ENCODE results near the gene DCLK3.

The DCLK3 gene, protein sequence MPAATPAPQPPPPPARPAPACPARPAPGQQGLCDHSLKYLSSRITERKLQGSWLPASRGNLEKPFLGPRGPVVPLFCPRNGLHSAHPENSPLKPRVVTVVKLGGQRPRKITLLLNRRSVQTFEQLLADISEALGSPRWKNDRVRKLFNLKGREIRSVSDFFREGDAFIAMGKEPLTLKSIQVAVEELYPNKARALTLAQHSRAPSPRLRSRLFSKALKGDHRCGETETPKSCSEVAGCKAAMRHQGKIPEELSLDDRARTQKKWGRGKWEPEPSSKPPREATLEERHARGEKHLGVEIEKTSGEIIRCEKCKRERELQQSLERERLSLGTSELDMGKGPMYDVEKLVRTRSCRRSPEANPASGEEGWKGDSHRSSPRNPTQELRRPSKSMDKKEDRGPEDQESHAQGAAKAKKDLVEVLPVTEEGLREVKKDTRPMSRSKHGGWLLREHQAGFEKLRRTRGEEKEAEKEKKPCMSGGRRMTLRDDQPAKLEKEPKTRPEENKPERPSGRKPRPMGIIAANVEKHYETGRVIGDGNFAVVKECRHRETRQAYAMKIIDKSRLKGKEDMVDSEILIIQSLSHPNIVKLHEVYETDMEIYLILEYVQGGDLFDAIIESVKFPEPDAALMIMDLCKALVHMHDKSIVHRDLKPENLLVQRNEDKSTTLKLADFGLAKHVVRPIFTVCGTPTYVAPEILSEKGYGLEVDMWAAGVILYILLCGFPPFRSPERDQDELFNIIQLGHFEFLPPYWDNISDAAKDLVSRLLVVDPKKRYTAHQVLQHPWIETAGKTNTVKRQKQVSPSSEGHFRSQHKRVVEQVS

DNA sequence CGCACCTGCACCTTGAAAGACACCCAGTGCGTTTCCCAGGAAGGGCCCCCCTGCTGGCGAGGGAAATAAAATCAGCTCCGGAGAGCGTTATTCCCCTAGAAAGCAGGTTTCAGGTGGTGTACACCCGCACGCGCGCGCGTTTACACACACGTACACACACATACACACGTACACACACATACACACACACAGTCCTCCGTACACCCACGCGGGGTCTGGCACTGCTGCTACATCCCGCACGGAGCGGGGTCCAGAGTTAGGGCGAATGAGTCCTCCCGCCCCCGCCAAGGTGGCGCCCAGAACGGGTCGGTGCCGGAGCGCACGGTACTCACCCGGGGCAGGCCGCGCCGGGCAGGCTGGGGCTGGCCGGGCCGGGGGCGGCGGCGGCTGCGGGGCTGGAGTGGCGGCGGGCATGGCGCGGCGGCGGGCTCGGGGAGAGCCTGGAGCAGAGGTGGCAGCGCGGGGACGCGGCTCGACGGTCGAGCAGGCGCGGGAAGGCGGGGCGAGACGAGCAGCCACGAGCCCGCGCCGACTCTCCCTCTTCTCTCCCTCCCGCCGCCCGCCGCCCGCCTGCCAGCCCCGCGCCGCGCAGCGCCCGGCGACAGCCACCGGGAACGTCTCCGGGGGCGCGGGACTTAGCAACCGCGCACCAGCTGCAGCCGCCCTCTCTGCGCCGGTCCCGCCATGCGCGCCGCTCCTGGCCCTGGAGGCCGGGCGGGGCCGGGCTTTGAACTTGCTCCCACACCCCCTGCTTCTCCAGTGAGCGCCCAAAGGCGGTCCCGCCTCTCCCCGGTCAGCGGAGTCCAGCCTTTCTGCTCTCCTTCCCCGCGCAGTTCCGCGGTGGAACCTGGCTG, at the start of gene DCLK3:
Gene DCLK3, minus strand, starts transcription at position 704 of the 854 bp plus-strand sequence. Its CDS starts 290 bp downstream, at position 414.
- no peak for DNase-seq

DNA sequence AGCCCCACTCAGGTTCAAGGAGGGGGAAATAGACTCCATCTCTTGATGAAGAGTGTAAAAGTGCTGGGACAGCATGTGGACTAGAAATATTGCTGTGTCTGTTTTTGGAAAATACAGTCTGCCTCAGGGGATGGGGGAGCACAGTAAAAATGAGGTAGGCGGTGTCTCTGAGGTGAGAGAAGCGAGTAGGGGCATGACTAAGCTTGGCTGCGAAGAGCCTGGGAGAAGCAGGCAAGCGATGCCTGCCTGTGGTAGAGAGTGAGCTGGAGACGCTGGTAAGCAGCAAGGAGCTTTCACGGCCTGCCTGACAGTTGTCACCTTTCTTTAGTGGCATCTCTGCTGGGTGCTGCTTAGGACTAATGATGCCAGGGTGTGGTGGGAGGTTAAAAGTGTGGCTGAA, 49.0 kb upstream of the DCLK3 start:
- DNase-seq = no peak

DNA sequence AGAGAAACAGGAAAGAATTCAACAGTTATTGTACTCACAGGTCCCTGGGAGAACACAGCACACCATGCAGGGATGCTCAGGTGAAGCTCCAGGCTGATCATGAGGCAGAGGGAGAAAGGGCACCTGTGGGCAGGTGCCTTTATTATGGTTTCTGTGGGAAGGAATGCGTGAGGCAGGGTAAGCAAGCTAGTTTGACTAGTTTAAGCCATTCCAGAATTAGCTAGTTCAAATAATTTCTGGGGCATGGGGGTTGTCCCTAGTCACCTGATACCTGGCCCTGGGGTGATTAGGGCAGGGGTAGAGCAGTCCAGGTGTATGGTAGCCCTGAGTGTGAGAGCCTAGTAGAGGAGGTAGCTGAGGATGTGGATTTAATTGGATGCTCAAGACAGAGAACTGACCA, 47.9 kb upstream of the DCLK3 start:
- DNase-seq = no peak

DNA sequence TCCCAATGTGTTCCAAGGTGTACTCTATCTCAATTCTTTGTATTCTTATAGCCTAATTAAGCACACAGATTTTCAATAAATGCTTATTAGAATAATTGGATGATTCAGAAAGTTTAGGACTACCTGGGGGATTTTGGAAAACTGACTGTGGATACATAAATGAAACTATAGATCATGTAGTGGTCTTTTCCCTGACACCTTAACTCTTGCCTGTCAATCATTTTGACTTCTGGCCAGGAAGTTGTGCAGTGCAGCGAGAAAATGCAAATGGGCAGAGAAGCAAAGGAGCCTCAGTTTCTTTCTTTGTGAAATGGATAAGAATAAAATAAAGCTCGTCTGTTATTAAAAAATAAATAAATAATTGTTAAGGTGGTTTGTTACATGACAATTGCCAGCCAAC, 47.4 kb upstream of the DCLK3 start:
- DNase-seq = no peak

DNA sequence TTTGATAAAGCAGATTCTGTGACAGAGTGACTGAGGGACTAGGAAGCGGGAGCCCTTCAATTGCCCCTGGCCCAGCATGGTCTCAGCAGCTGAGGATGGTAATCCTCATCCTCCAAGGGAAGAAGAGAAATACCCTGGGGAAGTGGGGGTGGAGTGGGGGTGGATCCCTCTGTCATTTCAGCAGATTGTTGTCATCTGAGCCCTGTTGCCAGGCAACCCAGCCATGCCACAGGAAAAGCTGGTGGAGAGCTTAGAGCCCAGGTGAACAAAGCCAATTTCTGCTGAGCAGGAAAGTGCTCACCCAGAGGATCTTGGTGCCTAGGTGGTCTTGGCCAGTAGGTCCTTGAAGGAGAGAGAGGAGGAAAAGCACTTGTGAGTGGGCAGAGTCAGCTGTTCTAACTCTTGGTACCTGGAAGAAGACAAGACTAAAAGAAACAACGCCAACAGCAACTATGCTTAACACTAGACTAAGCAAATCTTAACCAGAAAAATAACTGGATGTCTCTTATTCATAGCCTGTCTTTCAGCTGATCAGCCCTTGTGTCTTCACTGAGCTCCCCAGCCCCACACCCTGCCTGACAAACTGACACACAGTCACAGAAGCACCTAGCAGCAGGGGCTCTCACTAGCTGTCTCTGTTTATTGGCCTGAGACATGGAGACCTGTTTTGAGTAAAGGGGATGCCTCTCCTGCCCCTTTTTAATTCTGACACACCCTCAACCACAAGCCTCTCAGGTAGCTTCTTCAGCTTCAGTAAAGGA, 40.1 kb upstream of the DCLK3 start:
- no peak for DNase-seq

DNA sequence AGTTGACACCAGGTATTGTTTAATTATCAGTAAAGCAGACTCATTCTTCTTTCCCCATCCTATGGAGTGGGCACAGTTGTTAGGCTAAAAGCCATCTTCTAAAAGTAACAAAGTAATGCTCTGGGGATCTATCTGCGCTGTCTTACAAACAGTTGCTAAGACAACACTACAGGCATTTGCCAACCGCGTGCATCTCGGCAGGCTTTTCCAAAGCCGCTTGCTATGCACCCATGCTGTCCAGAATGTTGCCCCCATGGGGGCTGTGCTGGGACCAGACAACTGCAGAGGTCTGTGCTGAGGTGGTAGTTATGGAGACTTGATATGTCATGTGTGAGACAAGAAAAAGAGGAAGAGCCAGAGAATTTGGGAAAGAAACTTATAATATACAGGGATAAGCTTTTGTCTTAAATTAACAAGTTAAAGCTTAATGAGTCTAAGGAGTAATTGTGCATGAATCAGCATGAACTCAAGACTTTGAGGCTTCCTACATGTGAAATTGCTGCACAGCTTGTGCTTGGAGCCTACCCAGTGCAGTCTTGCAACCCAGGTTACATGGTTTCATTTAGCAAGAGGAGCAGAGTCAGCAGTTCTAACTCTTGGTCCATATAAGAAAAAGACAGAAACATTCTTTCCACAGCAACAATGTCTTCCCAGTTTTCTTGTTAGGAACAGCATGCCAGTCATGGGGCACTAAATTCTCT, 38.9 kb upstream of the DCLK3 start:
- DNase-seq = no peak

DNA sequence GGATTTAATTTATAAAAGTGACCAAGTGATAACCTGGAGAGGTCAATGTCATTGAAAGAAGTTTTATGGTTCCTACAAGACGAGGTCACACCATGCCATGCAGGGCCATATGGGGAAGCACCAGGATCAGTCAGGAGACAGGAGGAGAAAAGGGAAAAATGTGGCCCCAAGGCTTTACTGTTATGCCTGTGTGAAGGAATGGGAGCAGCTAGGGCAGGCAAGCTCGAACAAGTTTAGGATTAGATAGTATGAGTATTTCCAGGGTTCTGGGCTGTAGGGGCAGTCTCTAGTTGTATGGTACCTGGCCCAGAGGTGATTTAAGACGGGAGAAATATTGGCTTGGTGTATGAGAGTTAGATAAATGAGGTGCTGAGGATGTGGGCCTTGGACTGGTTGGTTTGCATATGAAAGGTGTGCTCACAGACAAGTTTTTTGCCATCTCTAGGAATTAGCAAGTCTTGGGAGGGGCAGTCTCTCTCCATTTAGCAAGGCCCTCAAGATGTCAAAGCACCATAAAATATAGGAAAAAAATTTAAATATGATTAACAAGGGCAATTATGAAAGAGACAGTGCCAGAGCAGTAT, 36.3 kb upstream of the DCLK3 start:
- DNase-seq = no peak

DNA sequence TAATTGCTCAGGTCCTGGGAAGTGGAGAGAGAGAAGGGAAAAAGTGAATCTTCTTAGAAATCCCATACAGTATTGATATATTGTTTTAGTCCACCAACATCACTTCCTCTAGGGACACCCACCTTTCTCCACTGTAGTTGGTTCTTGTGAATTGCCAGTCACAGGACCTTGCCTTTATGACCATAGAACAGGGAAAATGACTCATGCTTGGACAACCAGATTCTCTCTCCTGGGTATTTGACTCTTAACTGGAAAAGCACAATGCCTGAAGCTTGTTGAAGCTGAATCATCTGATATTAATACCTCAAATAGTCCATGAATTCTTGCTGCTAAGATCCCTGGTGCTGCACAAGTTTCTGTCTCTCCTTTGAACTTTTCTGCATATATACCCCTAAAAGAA, 32.5 kb upstream of the DCLK3 start:
- no peak for DNase-seq

DNA sequence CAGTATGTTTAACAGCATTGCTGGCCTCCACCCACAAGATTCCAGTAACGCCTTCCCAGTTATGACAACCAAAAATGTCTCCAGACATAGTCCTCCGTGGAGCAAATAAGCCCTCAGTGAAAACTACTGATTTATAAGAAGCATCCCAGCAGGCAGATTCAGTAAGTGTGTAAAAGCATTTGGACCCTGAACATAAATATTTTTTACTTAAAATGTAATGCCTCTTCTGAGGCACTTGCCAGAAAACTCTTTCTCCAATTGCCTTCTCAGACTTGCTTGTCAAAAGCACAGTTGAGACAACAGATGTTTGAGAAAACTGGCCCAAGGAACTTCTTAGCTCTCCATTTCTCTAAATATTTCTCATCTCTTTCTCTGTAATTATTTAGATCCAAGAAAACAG, 31.8 kb upstream of the DCLK3 start:
- no peak for DNase-seq

DNA sequence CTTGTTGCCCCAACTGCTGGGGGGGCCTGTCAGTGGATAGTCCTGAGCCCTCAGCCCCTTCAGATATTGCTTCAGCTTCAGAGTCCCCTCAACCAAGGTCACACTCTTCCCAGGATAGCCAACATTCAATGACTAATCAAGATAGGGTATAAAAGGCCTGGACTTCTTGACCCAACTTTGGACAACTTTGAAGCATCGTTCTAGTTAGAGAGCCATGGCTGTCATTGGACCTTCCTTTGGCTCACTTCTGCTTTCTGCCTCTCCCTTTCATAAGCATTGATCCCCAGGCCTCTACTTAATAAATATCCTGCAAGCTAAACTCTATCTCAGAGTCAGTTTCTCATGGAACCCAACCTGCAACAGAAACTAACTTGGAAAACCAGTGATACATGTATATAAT, 31.3 kb upstream of the DCLK3 start:
- DNase-seq = no peak

DNA sequence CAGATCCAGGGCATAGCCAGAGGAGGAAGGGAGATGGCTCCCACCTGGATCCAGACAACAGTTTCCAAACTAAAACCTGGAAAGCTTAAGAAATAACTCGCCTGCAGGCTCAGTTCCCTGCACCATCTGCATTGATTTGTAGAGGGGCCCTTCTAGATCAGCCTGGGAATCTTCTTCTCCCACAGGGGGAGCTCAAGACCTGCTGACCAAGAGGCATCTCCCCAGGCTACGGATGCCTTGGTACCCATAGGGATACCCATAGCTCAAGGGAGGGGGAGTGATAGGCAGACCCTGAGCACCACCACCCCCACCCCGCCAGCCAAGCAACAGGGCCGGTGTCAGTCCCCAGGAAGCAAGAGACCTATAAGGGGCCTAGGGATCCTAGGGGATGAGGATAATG, 28.0 kb upstream of the DCLK3 start:
- peak; percentile 26 for DNase-seq

DNA sequence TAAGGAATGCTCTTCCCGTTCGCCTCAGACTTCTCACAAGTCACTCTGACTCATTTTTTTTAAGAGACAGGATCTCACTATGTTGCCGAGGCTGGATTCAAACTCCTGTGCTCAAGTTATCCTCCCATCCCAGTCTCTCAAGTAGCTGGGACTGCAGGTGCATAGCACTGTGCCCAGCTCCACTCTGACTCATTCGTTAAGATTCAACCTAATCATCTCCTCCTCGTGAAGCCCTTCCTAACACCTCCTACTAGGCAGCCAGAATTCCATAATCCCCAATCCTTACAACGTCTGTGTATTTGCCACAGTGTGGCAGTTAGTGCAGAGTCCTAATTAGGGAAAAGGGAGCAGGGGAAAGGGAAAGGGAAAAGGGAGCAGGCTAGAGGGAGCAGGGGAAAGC, 26.4 kb upstream of the DCLK3 start:
- DNase-seq = no peak

DNA sequence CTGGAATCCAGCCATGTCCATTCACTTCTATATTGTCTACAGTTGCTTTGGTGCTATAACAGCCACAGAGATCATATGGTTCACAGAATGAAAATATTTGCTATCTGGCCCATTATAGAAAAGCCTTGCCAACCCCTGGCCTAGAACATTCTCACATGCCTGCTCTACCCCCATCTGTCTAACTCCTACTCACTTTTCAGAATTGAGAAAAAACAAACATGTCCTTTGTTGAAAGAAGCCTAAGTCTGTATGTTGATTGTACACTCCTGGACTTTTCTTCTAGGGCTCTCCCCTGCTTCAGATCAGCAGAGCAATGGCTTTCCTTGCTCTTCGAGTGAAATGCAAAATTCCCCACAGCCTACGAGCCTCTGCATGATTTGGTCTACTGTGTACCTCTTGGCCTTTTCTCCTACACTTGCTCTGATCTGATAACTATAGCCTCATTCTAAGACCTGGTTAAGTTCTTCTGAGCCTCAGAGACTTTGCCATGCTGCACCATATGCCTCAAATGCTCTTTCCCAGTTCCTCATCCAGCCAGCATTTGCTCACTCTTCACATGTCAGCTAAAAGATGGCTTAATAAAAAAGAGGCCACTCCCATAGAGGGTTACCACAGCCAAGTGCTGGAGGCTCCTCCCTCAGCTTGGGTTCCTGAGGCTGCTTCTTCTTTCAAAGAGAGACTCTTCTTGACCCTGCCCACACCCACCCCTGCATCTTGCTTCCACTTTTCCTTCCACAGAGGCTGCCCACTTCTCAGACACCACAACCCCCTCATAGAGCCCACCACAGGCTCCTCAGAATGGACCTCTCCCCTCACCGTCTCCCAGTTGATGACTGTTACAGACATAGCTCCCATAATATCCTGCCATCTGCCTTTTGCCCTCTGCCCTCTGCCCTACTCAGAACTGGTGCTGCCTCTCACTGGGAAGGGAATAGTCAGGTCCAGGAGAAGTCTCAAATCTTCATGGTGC, 22.9 kb upstream of the DCLK3 start:
- DNase-seq = no peak

DNA sequence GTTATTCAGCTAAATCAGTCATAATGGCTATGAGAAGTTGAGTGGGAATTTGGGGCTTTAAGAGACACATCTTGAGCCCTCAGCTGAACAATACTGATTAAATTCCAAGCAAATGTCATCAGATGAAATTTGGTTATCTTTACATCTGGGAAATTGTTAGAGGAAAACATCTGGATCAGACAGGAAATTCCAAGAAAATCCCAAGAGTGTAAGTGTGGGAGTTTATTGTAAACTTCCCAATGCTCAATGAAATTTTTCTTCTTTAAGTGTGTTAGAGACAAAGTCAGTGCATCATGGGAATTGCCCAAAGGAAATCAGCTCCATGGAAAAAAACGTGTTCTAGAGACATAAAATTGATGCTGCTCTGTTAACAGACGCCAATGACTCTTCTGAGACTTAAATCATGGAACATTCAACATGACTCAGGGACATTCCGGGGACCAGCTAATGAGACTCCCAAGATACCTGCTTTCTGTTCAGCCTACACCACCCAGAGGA, 19.8 kb upstream of the DCLK3 start:
- no peak for DNase-seq

DNA sequence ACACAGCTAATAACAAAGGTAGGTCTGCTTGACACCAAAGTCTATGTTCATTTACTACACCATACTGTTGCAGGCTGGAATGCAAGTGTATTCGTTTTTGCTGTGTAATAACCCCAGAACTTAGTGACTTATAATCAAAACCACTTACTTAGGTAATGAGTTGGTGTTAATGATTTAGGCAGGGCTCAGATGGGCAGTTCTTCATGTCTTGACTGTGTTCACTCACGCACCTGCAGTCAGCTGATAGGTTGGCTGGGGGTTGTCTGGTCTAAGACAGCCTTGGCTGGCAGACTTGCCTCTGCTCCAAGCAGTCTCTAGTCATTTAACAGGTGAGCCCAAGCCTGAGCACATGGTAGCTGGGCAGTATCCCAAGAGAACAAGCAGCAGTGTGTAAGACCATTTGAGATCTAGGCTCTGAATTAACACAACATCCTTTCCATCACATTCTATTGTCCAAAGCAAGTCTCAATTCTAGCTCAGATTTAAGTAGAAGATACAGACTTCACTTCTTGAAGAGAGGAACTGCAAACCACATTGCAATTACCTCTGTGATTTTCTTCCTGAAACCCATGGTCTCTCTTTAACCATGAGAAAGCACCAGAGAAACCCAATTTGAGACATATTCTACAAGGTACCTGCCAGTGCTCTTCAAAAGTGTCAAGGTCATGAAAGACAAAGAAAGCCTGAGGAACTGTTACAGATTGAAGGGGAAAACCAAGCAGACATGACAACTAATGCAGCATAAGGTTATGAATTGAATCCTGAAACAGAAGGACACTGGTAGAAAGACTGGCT, 13.3 kb upstream of the DCLK3 start:
- peak; percentile 9 for DNase-seq

DNA sequence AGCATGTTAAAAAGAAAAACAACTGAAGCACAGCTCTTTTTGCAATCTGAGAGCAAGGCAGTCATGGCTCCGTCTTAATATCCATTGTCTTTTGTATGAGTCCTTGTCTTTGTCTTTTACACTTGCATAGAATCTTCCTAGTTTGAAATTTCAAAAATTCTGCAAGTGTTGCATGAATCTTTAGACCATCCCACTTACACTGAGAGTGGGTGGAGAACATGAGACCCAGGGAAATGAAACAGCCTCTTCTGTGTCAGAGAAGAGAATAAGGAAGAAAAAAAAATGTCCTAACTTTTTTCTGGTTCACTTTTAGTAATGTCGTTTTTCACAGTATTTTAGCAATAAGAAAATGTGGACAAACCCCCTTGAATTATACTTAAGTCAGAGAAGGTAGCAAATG, 12.1 kb upstream of the DCLK3 start:
- DNase-seq = no peak

DNA sequence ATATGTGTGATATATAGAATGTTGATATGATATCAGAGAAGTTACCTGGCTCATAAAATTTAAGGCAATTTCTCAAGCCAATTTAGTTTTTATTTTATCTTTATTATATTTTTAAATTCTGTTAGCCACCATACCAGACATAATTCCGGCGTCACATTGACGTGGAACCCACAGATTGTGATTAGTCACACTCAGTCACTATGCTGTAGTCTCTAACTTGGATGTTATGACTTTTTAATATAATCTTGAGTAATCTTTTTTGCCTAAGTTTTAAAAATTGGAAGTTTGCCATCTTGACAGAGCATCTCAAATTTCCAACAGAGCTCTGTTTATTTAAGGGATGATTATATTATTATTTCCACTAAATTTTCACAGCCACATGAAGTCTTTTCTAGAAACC, 9.7 kb upstream of the DCLK3 start:
- no peak for DNase-seq

DNA sequence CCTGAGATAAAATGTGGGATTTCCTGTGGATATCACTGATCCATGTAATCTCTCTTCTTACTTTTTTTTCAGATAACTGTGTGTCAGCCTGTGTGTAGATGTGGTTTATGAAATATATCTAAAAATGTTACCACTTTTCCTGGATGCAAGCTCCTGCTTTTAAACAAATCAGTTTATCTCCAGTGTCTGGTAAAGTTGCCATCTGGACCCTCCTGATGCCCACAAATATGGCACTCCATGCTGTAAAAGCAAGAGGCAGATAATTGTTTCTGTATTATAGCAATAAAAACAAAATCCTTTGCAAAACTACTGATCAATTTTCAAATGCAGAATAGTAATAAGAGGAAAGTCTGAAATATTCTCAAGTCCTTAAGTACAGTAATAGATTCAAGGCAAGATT, 7.6 kb upstream of the DCLK3 start:
- DNase-seq = no peak

DNA sequence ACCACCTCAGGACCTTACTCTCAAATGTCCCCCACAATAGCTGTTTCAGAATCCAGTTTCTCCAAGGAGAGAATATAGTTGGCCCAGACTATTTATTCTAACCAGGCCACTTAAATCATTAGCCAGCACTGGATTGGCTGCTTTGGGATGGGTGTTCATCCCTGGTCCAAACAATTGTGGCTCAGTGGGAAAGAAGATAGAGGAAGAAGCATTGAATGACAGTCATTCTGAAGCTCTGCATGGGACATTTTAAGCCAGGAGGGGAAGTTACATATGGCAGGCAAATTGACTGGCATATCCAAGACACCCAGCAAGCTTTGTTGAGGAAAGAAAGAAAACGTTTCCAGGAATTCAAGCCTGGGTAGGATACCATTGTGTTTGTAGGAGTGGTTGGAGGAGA, 5.6 kb upstream of the DCLK3 start:
- DNase-seq = no peak

Data from activated CD4-positive, alpha-beta T cell treated with anti-CD3 and anti-CD28 coated beads, Interleukin-10, Interleukin-2, amounts not matched to agents 100 ng/mL and 50 ng/mL, durations not matched to agents 16 hours and 8 hours (primary cell).